ENCODE results near the gene REEP1. TPM values are rescaled to one million over a fixed set of nuclear protein-coding genes. Genes with fewer than 3 reads are reported as not detected.

The REEP1 gene
- total and polyA plus RNA-seq, 9 of the 15 experiments (the other 6 are each of a cell fraction or from before 2014, with no cell fraction given): 0.11 to 0.67 (median 0.13) TPM

- TF ChIP-seq ZBTB9 (CRISPR knock-in tag; IDR thresholded peaks at IDR 0.05) (no peak), BRF2 (IDR thresholded peaks at IDR 0.05; ENCODE audit: borderline replicate concordance, insufficient read depth, insufficient read length) (no peak), HINFP (tag; conservative IDR thresholded peaks at IDR 0.05; ENCODE audit: low read depth) (no peak), HLTF (IDR thresholded peaks at IDR 0.05) (no peak), GATA2 (CRISPR knock-in tag; IDR thresholded peaks at IDR 0.05) (no peak), NRF1 (conservative IDR thresholded peaks at IDR 0.05 in 1 of 2, IDR thresholded peaks at IDR 0.05 in 1 of 2) (no peak)
Observed at GRCh38 chr2:86239745-86240144, 97.7 kb downstream of the REEP1 start (continued).

- H3K4me2 ChIP-seq (ENCODE audit: insufficient read depth, low read length): no peak overlapping the region
- no peak overlapping the region for H3K9ac ChIP-seq (ENCODE audit: insufficient read depth in 1 of 2, low read depth in 2 of 2, low read length in 2 of 2)
- H3K9me3 ChIP-seq (replicated peaks; ENCODE audit: control insufficient read depth, insufficient read depth, low read depth, low read length): no peaks in the 10 kb centered on the region
- in situ Hi-C loops (cut with MboI) (no loop called here), intact Hi-C loops (cut with micrococcal nuclease) (no loop called here)
- H3K9me1 ChIP-seq (ENCODE audit: control insufficient read depth, insufficient read depth, low read length): no peaks in the 10 kb centered on the region
- H3K4me1 ChIP-seq (replicated peaks in 1 of 2; ENCODE audit: control insufficient read depth in 2 of 2, insufficient read depth in 2 of 2, low read length in 2 of 2): no peaks in the 10 kb centered on the region
- no peak for DNase-seq (ENCODE audit: extremely low read depth in 1 of 4, low spot score in 3 of 4)
- no peaks in the 10 kb centered on the region for H4K20me1 ChIP-seq (replicated peaks; ENCODE audit: control insufficient read depth, insufficient read depth, low read length)
- no peaks in the 10 kb centered on the region for H3K36me3 ChIP-seq (ENCODE audit: control insufficient read depth, insufficient read depth, low read length)
- 5% methylated on average over 4 of the region's 4 CpGs for WGBS (ENCODE audit: insufficient coverage, low coverage, missing lambda C conversion rate)
- no peak overlapping the region for H3K27ac ChIP-seq (ENCODE audit: extremely low read depth, low read depth, low read length)
- ChIA-PET CTCF (ENCODE audit: low intra/inter-chr PET ratio) (no interaction called here), POLR2A (no interaction called here)
- no peak for ATAC-seq
- H2AFZ ChIP-seq (ENCODE audit: low read depth, low read length): no peak overlapping the region
- H3K4me3 ChIP-seq: no peak overlapping the region
- TF ChIP-seq GMEB1 (CRISPR knock-in tag; IDR thresholded peaks at IDR 0.05) (no peak), ELK3 (CRISPR knock-in tag; IDR thresholded peaks at IDR 0.05) (no peak), ZNF644 (tag; IDR thresholded peaks at IDR 0.05; ENCODE audit: low read depth) (no peak), TGIF2 (CRISPR knock-in tag; IDR thresholded peaks at IDR 0.05) (no peak), MED1 (CRISPR knock-in tag; IDR thresholded peaks at IDR 0.05; ENCODE audit: borderline replicate concordance) (no peak)
- no TSS peak for BruUV-seq (replicated peaks)
- no peak for FAIRE-seq
- H3K79me2 ChIP-seq (ENCODE audit: control insufficient read depth, insufficient read depth, low read length): no peaks in the 10 kb centered on the region
- peaks cover 53 to 77% of the 10 kb centered on the region in 2 experiments for H3K27me3 ChIP-seq (ENCODE audit: control insufficient read depth in 2 of 2, insufficient read depth in 2 of 2, low read length in 2 of 2)
Observed at GRCh38 chr2:86239326-86239725, 98.1 kb downstream of the REEP1 start.
